CD14-positive monocyte (primary cell): Measurements from ENCODE around the gene RBM44. TPM values are rescaled to one million over a fixed set of nuclear protein-coding genes. Genes with fewer than 3 reads are reported as not detected.
A peak's percentile ranks its signal among the peaks of the same experiment; 100 is the strongest.

Source experiments
- DNase-seq, 3 donors: peaks; one replicate each; pipeline ENCODE4 v3.0.0-alpha.2; 2011 to 2022
- H2AFZ ChIP-seq: 2 replicates; pipeline ENCODE4 v1.6.0; 2012; ENCODE audit warnings: mild to moderate bottlenecking, low read depth, low read length, inconsistent platforms; ENCODE audit not compliant: insufficient read depth, poor library complexity, severe bottlenecking
- H3K27ac ChIP-seq, 2 donors: 1 replicate in 1 of 2; 2 replicates in 1 of 2; pipeline ENCODE4 v1.5.1; 2012 to 2013; ENCODE audit warnings: low read length in 2 of 2, control low read depth in 1 of 2, inconsistent platforms in 1 of 2, low read depth in 1 of 2, mild to moderate bottlenecking in 1 of 2
- H3K27me3 ChIP-seq, 2 donors: one replicate each; pipeline versions ENCODE4 v1.6.0 to v1.6.1; 2011 to 2013; ENCODE audit warnings: low read length in 2 of 2; ENCODE audit not compliant: control insufficient read depth in 2 of 2, insufficient read depth in 2 of 2
- H3K36me3 ChIP-seq, 2 donors: replicated peaks in 1 of 2; 1 replicate in 1 of 2; 2 replicates in 1 of 2; pipeline versions ENCODE4 v1.5.1 to v1.6.1; 2012 to 2013; ENCODE audit warnings: low read length in 2 of 2, control low read depth in 1 of 2, inconsistent platforms in 1 of 2, mild to moderate bottlenecking in 1 of 2; ENCODE audit not compliant: insufficient read depth in 2 of 2, control insufficient read depth in 1 of 2
- H3K4me1 ChIP-seq, 2 donors: 1 replicate in 1 of 2; 2 replicates in 1 of 2; pipeline versions ENCODE4 v1.5.1 to v1.6.1; 2012 to 2013; ENCODE audit warnings: low read length in 2 of 2, control low read depth in 1 of 2, inconsistent platforms in 1 of 2, mild to moderate bottlenecking in 1 of 2, moderate library complexity in 1 of 2; ENCODE audit not compliant: insufficient read depth in 2 of 2, control insufficient read depth in 1 of 2
- H3K4me2 ChIP-seq: replicated peaks from 2 replicates; pipeline ENCODE3; 2012; ENCODE audit warnings: low read length, moderate library complexity, mild to moderate bottlenecking; ENCODE audit not compliant: poor library complexity, severe bottlenecking; ENCODE audit errors: extremely low read depth
- H3K4me3 ChIP-seq, 3 experiments: fragments of 200-600 bp in 1 of 3; sonication (generic) in 1 of 3; replicated peaks in 1 of 3; 1 replicate in 2 of 3; 2 replicates in 1 of 3; pipeline ENCODE4 v1.5.1; 2011 to 2013; ENCODE audit warnings: low read length in 3 of 3, mild to moderate bottlenecking in 3 of 3, control low read depth in 2 of 3, low read depth in 2 of 3, inconsistent platforms in 1 of 3, moderate library complexity in 1 of 3
- H3K79me2 ChIP-seq: 2 replicates; pipeline ENCODE4 v1.6.0; 2012; ENCODE audit warnings: mild to moderate bottlenecking, control low read depth, inconsistent platforms, low read length, moderate library complexity; ENCODE audit not compliant: insufficient read depth
- H3K9ac ChIP-seq: 2 replicates; pipeline ENCODE4 v1.6.0; 2017; ENCODE audit warnings: low read length, mild to moderate bottlenecking; ENCODE audit not compliant: insufficient read depth, poor library complexity, severe bottlenecking
- H3K9me3 ChIP-seq, 2 donors: replicated peaks in 1 of 2; 1 replicate in 1 of 2; 2 replicates in 1 of 2; pipeline versions ENCODE4 v1.5.1 to v1.6.1; 2012 to 2013; ENCODE audit warnings: low read length in 2 of 2, control low read depth in 1 of 2; ENCODE audit not compliant: control insufficient read depth in 1 of 2, insufficient read depth in 1 of 2
- H4K20me1 ChIP-seq: 2 replicates; pipeline ENCODE4 v1.6.0; 2012; ENCODE audit warnings: mild to moderate bottlenecking, low read length, control low read depth, moderate library complexity; ENCODE audit not compliant: insufficient read depth
- H3K27ac Mint-ChIP-seq, 7 donors: one replicate each; pipeline ENCODE4 v1.8.0; 2020; ENCODE audit warnings: mild to moderate bottlenecking in 7 of 7, mixed read lengths in 7 of 7, moderate library complexity in 6 of 7, inconsistent platforms in 2 of 7
- H3K27me3 Mint-ChIP-seq, 3 donors: one replicate each; pipeline ENCODE4 v1.8.0; 2021 to 2022; ENCODE audit warnings: low read depth in 3 of 3, mild to moderate bottlenecking in 3 of 3, mixed read lengths in 3 of 3, moderate library complexity in 3 of 3, inconsistent platforms in 1 of 3
- H3K36me3 Mint-ChIP-seq, 2 donors: one replicate each; pipeline ENCODE4 v1.8.0; 2020; ENCODE audit warnings: mixed read lengths in 2 of 2, inconsistent platforms in 1 of 2, mild to moderate bottlenecking in 1 of 2
- H3K4me1 Mint-ChIP-seq: one replicate; pipeline ENCODE4 v1.8.0; 2020; ENCODE audit warnings: mild to moderate bottlenecking, mixed read lengths
- H3K4me3 Mint-ChIP-seq, 2 donors: one replicate each; pipeline ENCODE4 v1.8.0; 2020; ENCODE audit warnings: mild to moderate bottlenecking in 2 of 2, mixed read lengths in 2 of 2, moderate library complexity in 1 of 2
- H3K9me3 Mint-ChIP-seq, 7 donors: one replicate each; pipeline ENCODE4 v1.8.0; 2020 to 2022; ENCODE audit warnings: mixed read lengths in 7 of 7, mild to moderate bottlenecking in 6 of 7, moderate library complexity in 6 of 7, inconsistent platforms in 2 of 7
- CTCF ChIP-seq: fragments of 200-600 bp; IDR thresholded peaks from one replicate; pipeline ENCODE4 v1.8.0; 2022; ENCODE audit warnings: antibody characterized with exemption, mild to moderate bottlenecking
- WGBS: methylation state at CpG from one replicate; pipeline ENCODE4 v1.1.5; 2013; ENCODE audit warnings: missing lambda C conversion rate; ENCODE audit not compliant: insufficient coverage; 5-methylcytosine and 5-hydroxymethylcytosine counted together
- intact Hi-C, 2 donors: fragments of 100-400 bp; cut with micrococcal nuclease; formaldehyde crosslinking; loops; one replicate each; pipeline versions ENCODE4 v1.15.0 to v1.15.1; 2023
- polyA plus RNA-seq, 3 donors: library from polyadenylated mRNA; depleted of rRNA in 1 of 3; unstranded in 2 of 3; stranded (reverse) in 1 of 3; fragments of 300-500 nt in 2 of 3; fragments of >200 nt in 1 of 3; fragmentation: Illumina TruSeq in 2 of 3; gene quantifications; 1 replicate in 2 of 3; 2 replicates in 1 of 3; pipeline ENCODE4 v1.2.3, GENCODE V29; 2012 to 2021

The RBM44 gene
- polyA plus RNA-seq, 3 donors: 0.07 to 1.5 TPM; not detected in 1

- Mint-ChIP-seq H3K36me3 (peaks cover 0 to 2% of the 10 kb centered on the region in 2 donors), H3K27me3 (peaks cover 26 to 46% (median 46%) of the 10 kb centered on the region in 3 donors), H3K4me1 (peaks cover 18% of the 10 kb centered on the region), H3K27ac (no peak overlapping the region), H3K4me3 (no peak overlapping the region), H3K9me3 (peaks cover 0 to 9% (median 2%) of the 10 kb centered on the region in 7 donors)
- Histone ChIP-seq H3K27me3 (peaks cover 11 to 35% of the 10 kb centered on the region in 2 donors), H3K27ac (no peak overlapping the region), H3K9ac (peak overlapping the region; percentile 15), H3K4me1 (no peaks in the 10 kb centered on the region), H2AFZ (no peak overlapping the region), H3K4me2 (no peak overlapping the region), H3K9me3 (no peaks in the 10 kb centered on the region), H3K36me3 (no peaks in the 10 kb centered on the region), H4K20me1 (no peaks in the 10 kb centered on the region), H3K4me3 (no peak overlapping the region), H3K79me2 (no peaks in the 10 kb centered on the region)
- intact Hi-C loops: no loop called here
- no peak for TF ChIP-seq CTCF
- WGBS: 93% methylated on average over 2 of the region's 4 CpGs
- DNase-seq: no peak
These were observed 64.5 kb downstream of the RBM44 start for GRCh38 chr2:237863102-237863511.

- Mint-ChIP-seq H3K4me3 (no peak overlapping the region), H3K27me3 (peaks cover 23 to 46% (median 46%) of the 10 kb centered on the region in 3 donors), H3K36me3 (peaks cover 0 to 2% of the 10 kb centered on the region in 2 donors), H3K9me3 (peaks cover 0 to 6% (median 2%) of the 10 kb centered on the region in 7 donors), H3K4me1 (peaks cover 19% of the 10 kb centered on the region), H3K27ac (no peak overlapping the region)
- Histone ChIP-seq H4K20me1 (no peaks in the 10 kb centered on the region), H3K27ac (no peak overlapping the region), H3K27me3 (peaks cover 11 to 35% of the 10 kb centered on the region in 2 donors), H3K4me2 (no peak overlapping the region), H3K9ac (no peak overlapping the region), H3K4me3 (no peak overlapping the region), H3K9me3 (no peaks in the 10 kb centered on the region), H3K79me2 (no peaks in the 10 kb centered on the region), H2AFZ (no peak overlapping the region), H3K36me3 (no peaks in the 10 kb centered on the region), H3K4me1 (no peaks in the 10 kb centered on the region)
- no peak for DNase-seq
- WGBS: 89% methylated on average over 17 of the region's 22 CpGs
- no peak for TF ChIP-seq CTCF
- intact Hi-C loops: no loop called here
These were observed 65.3 kb downstream of the RBM44 start for GRCh38 chr2:237863689-237864443.
